ENCODE data around the gene TTN.

GRCh38 chr2:178782236-178782635 lies 25.0 kb downstream of the TTN start:
- no peak for TF ChIP-seq CTCF (conservative IDR thresholded peaks at IDR 0.05; ENCODE audit: low read length)
- TF ChIP-seq EZH2phosphoT487 (IDR thresholded peaks at IDR 0.05; ENCODE audit: borderline replicate concordance): no peak
